Measurements from ENCODE around the gene GAGE1. TPM values are rescaled to one million over a fixed set of nuclear protein-coding genes. Genes with fewer than 3 reads are reported as not detected.

GAGE1 gene
- total RNA-seq, 4 donors from 2014 or later, result not detected

Other genes with a start within 250 kb of the GAGE1 start
- not detected for gene GAGE12C, start 66.8 kb upstream of the GAGE1 start, total RNA-seq
- gene GAGE12D, start 57.3 kb upstream of the GAGE1 start, total RNA-seq, result not detected
- gene GAGE12E, start 47.7 kb upstream of the GAGE1 start, total RNA-seq, result not detected
- gene GAGE12F, start 38.2 kb upstream of the GAGE1 start, total RNA-seq, result not detected
- not detected for gene GAGE12G, start 28.6 kb upstream of the GAGE1 start, total RNA-seq
- gene GAGE12H, start 19.1 kb upstream of the GAGE1 start, total RNA-seq, result not detected
- gene GAGE2A, start 9.5 kb upstream of the GAGE1 start, total RNA-seq, result not detected
- not detected for gene PAGE1, start 97.0 kb downstream of the GAGE1 start, total RNA-seq
- not detected for gene PAGE4, start 230.3 kb downstream of the GAGE1 start, total RNA-seq

Measured in tibial nerve (tissue), 4 donors.